OCI-LY7 (cell line): Measurements from ENCODE around the gene AGPAT3.

ENCODE experiments used
- CTCF ChIP-seq: fragments of 200-600 bp; sonication (generic); conservative IDR thresholded peaks from 2 replicates; pipeline ENCODE4 v1.5.1; 2014; ENCODE audit warnings: mild to moderate bottlenecking, antibody characterized with exemption, low read length, moderate library complexity, mixed read lengths
- EZH2phosphoT487 ChIP-seq: fragments of 200-600 bp; sonication (generic); IDR thresholded peaks from 2 replicates; pipeline ENCODE4 v1.6.1; 2018; ENCODE audit warnings: low read depth, borderline replicate concordance, mild to moderate bottlenecking, mixed run types, antibody characterized with exemption, low read length, moderate library complexity, mixed read lengths

GRCh38 chr21:43866659-43867331 is 1.8 kb downstream of the AGPAT3 start:
- TF ChIP-seq CTCF (no peak), EZH2phosphoT487 (no peak)
